ENCODE data around the gene NFS1. TPM values are rescaled to one million over a fixed set of nuclear protein-coding genes. Genes with fewer than 3 reads are reported as not detected.
"Not testable (repeated sequence)": the region's sequence is repeated elsewhere in the genome, so short reads cannot be mapped to it uniquely, and the experiment has no call there.

The NFS1 gene
- total RNA-seq, 1 experiment from 2014 or later = 24.7 TPM

GRCh38 chr20:35708502-35708901, 9.3 kb upstream of the NFS1 start:
- peaks cover 98% of the 10 kb centered on the region for H3K36me3 ChIP-seq
- H3K27me3 ChIP-seq (replicated peaks) = no peaks in the 10 kb centered on the region
- no peaks in the 10 kb centered on the region for H3K9me3 ChIP-seq (replicated peaks)
- DNase-seq (ENCODE audit: low read depth in 1 of 2, low spot score in 2 of 2) = no peak
- no peak overlapping the region for H3K27ac ChIP-seq
- H3K4me1 ChIP-seq (replicated peaks) = no peaks in the 10 kb centered on the region
- no peak overlapping the region for H3K4me3 ChIP-seq

GRCh38 chr20:35706591-35707529, 7.7 kb upstream of the NFS1 start:
- H3K4me1 ChIP-seq (replicated peaks); H3K27me3 ChIP-seq (replicated peaks); DNase-seq (ENCODE audit: low read depth in 1 of 2, low spot score in 2 of 2); H3K4me3 ChIP-seq; H3K27ac ChIP-seq; H3K9me3 ChIP-seq (replicated peaks): not testable (repeated sequence)
- H3K36me3 ChIP-seq = peaks cover 100% of the 10 kb centered on the region

GRCh38 chr20:35705894-35706293, 6.7 kb upstream of the NFS1 start:
- H3K27me3 ChIP-seq (replicated peaks); H3K9me3 ChIP-seq (replicated peaks); H3K27ac ChIP-seq; H3K4me1 ChIP-seq (replicated peaks); H3K4me3 ChIP-seq: not testable (repeated sequence)
- peaks cover 100% of the 10 kb centered on the region for H3K36me3 ChIP-seq
- DNase-seq (ENCODE audit: low read depth in 1 of 2, low spot score in 2 of 2) = peak in 1 of 2 experiments; percentile 11

GRCh38 chr20:35704514-35705261, 5.5 kb upstream of the NFS1 start:
- no peak overlapping the region for H3K4me3 ChIP-seq
- no peaks in the 10 kb centered on the region for H3K27me3 ChIP-seq (replicated peaks)
- no peak overlapping the region for H3K27ac ChIP-seq
- peaks cover 95% of the 10 kb centered on the region for H3K36me3 ChIP-seq
- peaks cover 10% of the 10 kb centered on the region for H3K4me1 ChIP-seq (replicated peaks)
- H3K9me3 ChIP-seq (replicated peaks) = no peaks in the 10 kb centered on the region
- DNase-seq (ENCODE audit: low read depth in 1 of 2, low spot score in 2 of 2) = no peak

GRCh38 chr20:35702824-35703695, 3.9 kb upstream of the NFS1 start:
- Histone ChIP-seq H3K27ac (no peak overlapping the region), H3K4me1 (replicated peaks) (peaks cover 15% of the 10 kb centered on the region), H3K9me3 (replicated peaks) (no peaks in the 10 kb centered on the region), H3K4me3 (no peak overlapping the region), H3K27me3 (replicated peaks) (no peaks in the 10 kb centered on the region), H3K36me3 (peaks cover 86% of the 10 kb centered on the region)
- peak in 1 of 2 experiments; percentile 8 for DNase-seq (ENCODE audit: low read depth in 1 of 2, low spot score in 2 of 2)

- Histone ChIP-seq H3K27ac (no peak overlapping the region), H3K36me3 (peaks cover 78% of the 10 kb centered on the region)
Observed at GRCh38 chr20:35702051-35702823, 3.1 kb upstream of the NFS1 start.

GRCh38 chr20:35700625-35701148, 1.5 kb upstream of the NFS1 start:
- Histone ChIP-seq H3K4me3 (no peak overlapping the region), H3K27ac (no peak overlapping the region), H3K27me3 (replicated peaks) (no peaks in the 10 kb centered on the region), H3K9me3 (replicated peaks) (no peaks in the 10 kb centered on the region), H3K36me3 (peaks cover 67% of the 10 kb centered on the region), H3K4me1 (replicated peaks) (peaks cover 16% of the 10 kb centered on the region)
- DNase-seq (ENCODE audit: low read depth in 1 of 2, low spot score in 2 of 2) = peak in 1 of 2 experiments; percentile 28

More at GRCh38 chr20:35702051-35702823, 3.1 kb upstream of the NFS1 start:
- peaks cover 16% of the 10 kb centered on the region for H3K4me1 ChIP-seq (replicated peaks)
- H3K9me3 ChIP-seq (replicated peaks) = no peaks in the 10 kb centered on the region
- H3K4me3 ChIP-seq = no peak overlapping the region
- H3K27me3 ChIP-seq (replicated peaks) = no peaks in the 10 kb centered on the region
- peak in 1 of 2 experiments; percentile 36 for DNase-seq (ENCODE audit: low read depth in 1 of 2, low spot score in 2 of 2)

GRCh38 chr20:35699957-35700624, 939 bp upstream of the NFS1 start:
- peaks cover 65% of the 10 kb centered on the region for H3K36me3 ChIP-seq
- H3K9me3 ChIP-seq (replicated peaks) = no peaks in the 10 kb centered on the region
- H3K27me3 ChIP-seq (replicated peaks) = no peaks in the 10 kb centered on the region
- H3K4me1 ChIP-seq (replicated peaks) = peaks cover 16% of the 10 kb centered on the region
- peak overlapping the region; percentile 77 for H3K4me3 ChIP-seq
- DNase-seq (ENCODE audit: low read depth in 1 of 2, low spot score in 2 of 2) = no peak
- H3K27ac ChIP-seq = peak overlapping the region; percentile 54; the same call in 1 of the 2 replicates

- Histone ChIP-seq H3K4me1 (replicated peaks) (peaks cover 16% of the 10 kb centered on the region), H3K9me3 (replicated peaks) (no peaks in the 10 kb centered on the region), H3K4me3 (peak overlapping the region; percentile 77), H3K27ac (0 out of 2 replicates have a peak overlapping the region, but pooled peaks have one; percentile 54), H3K27me3 (replicated peaks) (no peaks in the 10 kb centered on the region), H3K36me3 (peaks cover 53% of the 10 kb centered on the region)
- DNase-seq (ENCODE audit: low read depth in 1 of 2, low spot score in 2 of 2) = peak in 1 of 2 experiments; percentile 40
Observed at GRCh38 chr20:35698298-35699126, 640 bp downstream of the NFS1 start.

GRCh38 chr20:35697696-35698297, 1.4 kb downstream of the NFS1 start:
- Histone ChIP-seq H3K27ac (no peak overlapping the region), H3K27me3 (replicated peaks) (no peaks in the 10 kb centered on the region), H3K36me3 (peaks cover 46% of the 10 kb centered on the region), H3K4me3 (no peak overlapping the region; the same call in 1 of the 2 replicates), H3K4me1 (replicated peaks) (peaks cover 16% of the 10 kb centered on the region), H3K9me3 (replicated peaks) (no peaks in the 10 kb centered on the region)
- DNase-seq (ENCODE audit: low read depth in 1 of 2, low spot score in 2 of 2) = peak in 1 of 2 experiments; percentile 28

- peak in 1 of 2 experiments; percentile 7 for DNase-seq (ENCODE audit: low read depth in 1 of 2, low spot score in 2 of 2)
- Histone ChIP-seq H3K27me3 (replicated peaks) (no peaks in the 10 kb centered on the region), H3K4me1 (replicated peaks) (peaks cover 16% of the 10 kb centered on the region), H3K9me3 (replicated peaks) (no peaks in the 10 kb centered on the region), H3K4me3 (no peak overlapping the region), H3K27ac (no peak overlapping the region), H3K36me3 (peaks cover 30% of the 10 kb centered on the region)
Observed at GRCh38 chr20:35695978-35696377, 3.2 kb downstream of the NFS1 start.
